GM19239 (cell line): Measurements from ENCODE around the gene CHMP1B.
"Not testable (repeated sequence)": the region's sequence is repeated elsewhere in the genome, so short reads cannot be mapped to it uniquely, and the experiment has no call there.

Experiments used
- DNase-seq: peaks from one replicate; pipeline ENCODE4 v3.0.0; 2011; ENCODE audit warnings: low spot score; ENCODE audit not compliant: insufficient read length
- FAIRE-seq: peaks from 2 replicates; lab custom pipeline; 2011; peaks lifted over from hg19 to GRCh38; lab: Jason Lieb, UNC

CHMP1B gene

DNA sequence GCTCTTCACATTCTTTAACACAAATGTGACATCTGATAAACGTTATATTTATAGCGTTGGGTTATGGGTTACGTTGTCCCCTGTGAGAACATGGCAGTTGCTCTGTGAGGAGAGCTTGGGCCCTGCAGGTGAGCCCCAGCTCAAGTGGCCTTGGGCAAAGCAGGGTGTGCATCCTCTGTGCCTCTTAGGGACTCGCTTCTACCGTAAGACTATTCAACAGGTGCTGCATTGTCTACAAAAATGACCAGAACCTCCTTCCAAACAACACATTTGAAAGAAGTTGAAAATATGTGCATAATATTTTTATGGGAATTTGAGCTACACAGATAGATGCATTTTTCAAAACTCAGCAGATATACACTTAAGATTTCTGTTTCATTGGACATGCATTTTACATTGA is 16.4 kb upstream of the CHMP1B start:
- FAIRE-seq (no peak), DNase-seq (no peak)

- FAIRE-seq: no peak
Observed at GRCh38 chr18:11839556-11839955, 11.7 kb upstream of the CHMP1B start.

GRCh38 chr18:11840493-11840892 is 10.7 kb upstream of the CHMP1B start:
- FAIRE-seq: no peak
- DNase-seq: no peak

More at GRCh38 chr18:11839556-11839955, 11.7 kb upstream of the CHMP1B start:
- no peak for DNase-seq

DNA sequence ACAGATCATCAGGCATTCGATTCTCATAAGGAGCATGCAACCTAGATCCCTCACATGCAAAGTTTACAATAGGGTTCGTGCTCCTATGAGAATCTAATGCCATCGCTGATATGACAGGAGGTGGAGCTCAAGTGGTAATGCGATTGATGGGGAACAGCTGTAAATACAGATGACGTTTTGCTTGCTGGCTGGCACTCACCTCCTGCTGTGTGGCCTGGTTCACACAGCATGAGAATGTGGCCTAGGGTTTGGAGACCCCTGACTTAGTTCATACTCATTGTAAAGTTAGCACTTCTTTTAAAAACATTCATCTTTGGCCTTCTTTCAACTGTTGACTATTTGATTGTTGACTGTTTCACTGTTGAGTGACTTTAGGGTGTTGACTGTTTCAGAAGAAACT is 8.7 kb upstream of the CHMP1B start:
- no peak for DNase-seq
- no peak for FAIRE-seq

- FAIRE-seq: no peak
- no peak for DNase-seq
Observed at GRCh38 chr18:11844436-11844835, 6.8 kb upstream of the CHMP1B start.

DNA sequence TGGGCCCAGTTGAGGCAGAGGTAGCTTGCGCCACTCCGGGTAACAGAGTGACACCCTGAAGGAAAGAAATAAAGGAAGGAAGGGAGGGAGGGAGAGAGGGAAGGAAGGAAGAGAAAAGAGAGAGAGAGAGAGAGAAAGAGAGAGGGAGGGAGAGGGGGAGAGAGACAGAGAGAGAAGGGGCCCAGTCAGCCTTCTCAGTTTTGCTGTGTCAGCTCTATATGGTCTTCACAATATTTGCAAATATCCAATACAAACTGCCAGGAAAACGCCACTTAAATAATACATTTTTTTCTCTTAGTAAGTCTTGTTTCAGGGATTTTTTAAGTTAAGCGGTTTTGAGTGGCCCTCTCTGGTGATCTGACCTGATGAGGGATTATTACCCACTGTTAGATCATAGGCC is 5.6 kb upstream of the CHMP1B start:
- FAIRE-seq (no peak), DNase-seq (no peak)

GRCh38 chr18:11847811-11848210 is 3.4 kb upstream of the CHMP1B start:
- DNase-seq: no peak
- FAIRE-seq: no peak

DNA sequence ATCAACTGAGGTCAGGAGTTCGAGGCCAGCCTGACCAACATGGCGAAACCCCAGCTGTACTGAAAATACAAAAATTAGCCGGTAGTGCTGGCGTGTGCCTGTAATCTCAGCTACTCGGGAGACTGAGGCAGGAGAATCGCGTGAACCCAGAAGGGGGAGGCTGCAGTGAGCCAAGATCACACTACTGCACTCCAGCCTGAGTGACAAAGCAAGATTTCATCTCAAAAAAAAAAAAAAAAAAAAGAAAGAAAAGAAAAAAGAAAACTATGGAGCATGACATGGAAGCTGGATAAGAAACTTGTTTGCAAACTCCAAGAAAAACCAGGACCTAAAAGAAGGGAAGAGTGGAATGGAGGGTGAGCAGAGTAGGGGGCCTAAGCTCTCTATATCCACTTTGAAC is 1.9 kb upstream of the CHMP1B start:
- no peak for FAIRE-seq
- DNase-seq: no peak

GRCh38 chr18:11849841-11850634 is 1.2 kb upstream of the CHMP1B start:
- FAIRE-seq: peak; percentile 78
- DNase-seq: no peak

DNA sequence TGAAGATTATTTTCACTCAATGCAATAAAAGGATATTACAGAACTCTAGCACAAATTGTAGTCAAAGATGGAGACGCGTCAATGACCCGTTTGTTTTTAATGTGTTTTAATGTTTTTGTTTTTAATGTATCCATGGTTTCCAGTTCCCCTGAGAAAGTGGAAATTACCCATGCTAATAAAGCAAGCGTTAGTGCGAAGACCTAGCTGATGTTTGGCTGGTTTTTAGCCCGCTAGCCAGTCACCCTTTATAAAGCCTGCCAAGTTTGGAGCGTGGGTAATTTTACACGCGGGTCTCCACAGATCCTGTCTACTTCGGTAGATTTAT is 430 bp upstream of the CHMP1B start:
- no peak for FAIRE-seq
- DNase-seq: no peak

- FAIRE-seq (peak; percentile 26), DNase-seq (no peak)
Observed at GRCh38 chr18:11851806-11852337, 659 bp downstream of the CHMP1B start.

DNA sequence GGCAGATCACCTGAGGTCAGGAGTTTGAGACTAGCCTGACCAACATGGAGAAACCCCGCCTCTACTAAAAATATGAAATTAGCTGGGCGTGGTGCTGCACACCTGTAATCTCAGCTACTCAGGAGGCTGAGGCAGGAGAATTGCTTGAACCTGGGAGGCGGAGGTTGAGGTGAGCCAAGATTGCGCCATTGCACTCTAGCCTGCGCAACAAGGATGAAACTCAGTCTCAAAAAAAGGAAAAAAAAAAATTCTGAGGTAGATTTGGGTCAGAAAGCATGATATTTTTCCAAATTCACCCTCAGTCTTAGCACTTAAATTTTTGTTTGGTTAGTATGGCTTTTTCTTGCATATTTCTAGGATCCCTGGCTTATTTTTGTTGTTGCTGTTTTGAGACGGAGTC is 3.3 kb downstream of the CHMP1B start:
- not testable (repeated sequence) for FAIRE-seq, DNase-seq

DNA sequence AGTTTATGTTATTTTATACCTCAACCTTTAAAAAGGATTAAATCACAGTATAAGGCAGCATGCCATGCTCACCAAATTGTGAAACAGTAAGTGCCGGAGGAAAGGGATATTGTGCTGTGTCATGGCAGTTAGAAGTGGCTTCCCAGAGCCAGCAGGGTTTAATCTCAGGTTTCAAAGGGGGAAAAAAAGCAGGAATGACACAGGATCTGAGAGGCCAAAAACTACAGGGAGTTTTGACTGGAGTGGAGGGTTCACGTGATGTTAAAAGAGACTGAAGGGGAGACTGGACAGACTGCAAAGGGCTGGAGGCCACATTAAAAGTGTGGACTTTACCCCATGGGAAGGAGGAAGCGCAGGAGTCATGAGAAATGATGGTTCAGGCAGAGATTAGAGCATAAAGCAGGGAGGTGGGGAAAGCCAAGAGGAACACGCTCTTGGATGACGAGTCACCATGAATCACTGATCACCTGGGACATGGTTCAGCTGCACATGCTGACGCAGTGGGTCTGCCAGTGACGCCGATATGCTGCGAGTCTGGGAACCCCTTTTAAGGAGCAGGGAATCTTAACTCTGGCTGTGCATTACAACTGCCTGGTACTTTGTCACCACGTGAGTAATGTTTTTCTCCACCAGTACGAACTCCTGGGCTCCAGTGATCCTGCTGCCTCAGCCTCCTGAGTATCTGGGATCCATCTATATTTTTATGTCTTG is 6.1 kb downstream of the CHMP1B start:
- no peak for DNase-seq
- no peak for FAIRE-seq

GRCh38 chr18:11859282-11859830 is 8.1 kb downstream of the CHMP1B start:
- DNase-seq (no peak), FAIRE-seq (no peak)

GRCh38 chr18:11859903-11860407 is 8.7 kb downstream of the CHMP1B start:
- no peak for FAIRE-seq

DNA sequence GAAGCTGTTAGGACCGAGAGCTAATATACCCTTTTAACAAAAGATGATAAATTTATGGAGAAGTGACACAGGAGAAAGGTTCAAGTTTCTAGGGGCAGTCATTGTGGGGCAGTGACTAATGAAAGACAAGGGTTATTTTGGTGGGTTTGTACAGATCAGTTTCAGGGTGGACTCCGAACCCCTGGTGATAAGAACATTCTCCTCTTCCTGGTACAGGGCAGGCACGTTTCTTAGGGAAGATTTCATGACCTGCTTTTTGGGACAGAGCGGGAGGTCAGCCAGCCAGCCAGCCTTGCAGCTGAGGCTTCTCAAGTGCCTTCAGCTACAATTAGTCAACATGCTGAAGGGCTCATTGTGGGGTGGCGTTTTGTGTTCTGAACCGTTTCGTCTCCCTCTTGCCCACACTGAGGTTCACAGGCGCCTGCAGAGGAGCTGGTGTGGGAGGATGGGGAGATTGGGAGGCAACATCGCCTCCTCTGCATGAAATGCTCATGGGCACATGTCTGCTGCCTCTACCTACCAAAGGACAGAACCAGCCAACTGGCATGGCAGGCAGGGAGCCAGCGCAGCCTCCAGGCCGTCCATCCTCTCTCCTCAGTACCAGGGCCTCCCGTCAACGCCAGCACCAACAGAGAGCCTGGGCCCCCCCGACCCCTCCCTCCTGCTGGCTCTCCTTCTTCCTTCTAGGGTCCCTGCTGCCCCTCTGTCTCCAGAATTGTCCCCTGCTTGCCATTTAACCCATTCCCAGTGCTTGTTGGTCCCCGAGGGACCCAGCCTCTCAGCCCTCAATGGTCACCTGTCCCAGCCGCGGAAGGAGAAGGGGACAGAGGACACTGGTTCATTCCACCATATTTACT is 9.6 kb downstream of the CHMP1B start:
- DNase-seq (no peak), FAIRE-seq (no peak)

More at GRCh38 chr18:11859903-11860407, 8.7 kb downstream of the CHMP1B start:
- no peak for DNase-seq

DNA sequence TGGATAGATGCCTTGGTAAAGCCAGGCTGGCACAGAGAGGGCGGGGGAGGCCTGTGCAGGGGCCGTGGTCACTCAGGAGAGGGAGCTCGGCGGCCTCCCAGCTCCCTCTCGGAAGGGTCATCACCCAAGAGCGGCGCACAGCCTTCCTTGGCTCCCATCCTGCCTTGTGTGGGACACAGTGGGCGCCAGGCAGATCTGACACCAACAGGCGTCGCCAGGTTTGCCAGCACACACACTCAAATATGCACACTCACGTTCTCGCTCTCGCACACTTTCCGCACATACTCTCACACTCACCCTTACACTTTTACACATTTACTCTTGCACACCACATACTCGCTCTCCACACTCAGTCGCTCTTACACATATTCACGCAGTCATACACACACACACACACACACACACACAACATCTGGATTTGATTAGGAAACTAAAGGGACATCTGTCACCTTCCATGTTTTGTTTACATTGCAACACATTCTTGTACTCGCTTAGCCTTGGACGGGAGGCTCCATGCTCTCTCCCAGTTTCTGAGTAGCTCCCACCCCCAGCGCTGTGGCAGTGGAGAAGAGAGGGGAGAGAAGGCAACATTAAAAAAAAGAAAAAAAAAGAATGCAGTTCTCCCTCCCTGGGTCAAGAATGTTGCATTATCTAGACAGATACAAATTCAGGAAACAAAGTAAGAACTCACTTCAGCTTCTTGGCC is 10.5 kb downstream of the CHMP1B start:
- FAIRE-seq: no peak
- DNase-seq: no peak

DNA sequence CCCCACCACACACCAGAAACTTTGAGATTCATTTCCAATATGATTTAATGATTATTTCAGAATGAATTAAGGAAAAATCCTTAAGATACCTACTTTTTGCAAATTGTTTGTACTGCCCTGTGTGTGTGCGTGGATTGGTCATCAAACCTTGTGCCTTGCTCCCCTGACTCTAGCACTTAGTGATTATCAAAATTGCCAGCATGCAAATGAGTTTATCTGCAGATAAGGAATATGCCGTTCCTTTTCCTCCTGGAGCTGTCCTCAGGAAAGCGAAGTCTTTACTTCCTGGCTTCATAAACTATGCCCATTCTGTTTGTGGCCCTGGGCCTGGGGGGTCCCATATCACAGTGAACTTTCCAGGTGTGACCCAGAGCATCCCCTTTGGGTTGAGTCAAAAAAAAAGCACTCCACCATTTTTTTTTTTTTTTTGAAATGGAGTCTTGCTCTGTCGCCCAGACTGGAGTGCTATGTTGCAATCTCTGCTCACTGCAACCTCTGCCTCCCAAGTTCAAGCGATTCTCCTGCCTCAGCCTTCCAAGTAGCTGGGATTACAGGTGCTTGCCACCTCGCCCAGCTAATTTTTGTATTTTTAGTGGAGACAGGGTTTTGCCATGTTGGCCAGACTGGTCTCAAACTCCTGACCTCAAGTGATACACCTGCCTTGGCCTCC is 11.4 kb downstream of the CHMP1B start:
- no peak for FAIRE-seq
- no peak for DNase-seq

DNA sequence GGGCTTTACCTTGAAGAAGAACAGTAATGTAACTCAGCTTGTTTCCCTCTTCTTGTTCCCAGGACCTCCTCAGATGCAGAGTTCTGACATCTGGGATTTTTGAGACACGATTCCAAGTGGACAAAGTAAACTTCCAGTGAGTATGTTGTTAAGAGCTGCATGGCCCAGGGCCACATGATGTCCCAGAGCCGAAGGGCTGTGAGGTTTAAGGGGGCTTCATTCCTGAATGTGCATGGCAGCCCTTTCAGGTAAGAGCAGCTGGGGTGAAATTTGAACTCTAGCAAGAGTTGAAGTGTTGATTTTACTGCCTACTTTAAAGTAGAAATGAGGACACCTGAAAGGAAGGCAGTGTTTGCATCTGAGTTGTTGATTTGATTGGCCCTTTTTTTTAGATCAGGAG is 13.3 kb downstream of the CHMP1B start:
- FAIRE-seq (no peak), DNase-seq (no peak)
